GM18870 (cell line): ENCODE data around the gene TMED9.
"Not testable (repeated sequence)": the region's sequence is repeated elsewhere in the genome, so short reads cannot be mapped to it uniquely, and the experiment has no call there.

Experiments used
- ATAC-seq: cut with Tn5 transposase; IDR thresholded peaks from one replicate; pipeline ENCODE4 v1.9.1; 2021; ENCODE audit warnings: moderate library complexity; ENCODE audit not compliant: unreplicated experiment

TMED9 gene

DNA sequence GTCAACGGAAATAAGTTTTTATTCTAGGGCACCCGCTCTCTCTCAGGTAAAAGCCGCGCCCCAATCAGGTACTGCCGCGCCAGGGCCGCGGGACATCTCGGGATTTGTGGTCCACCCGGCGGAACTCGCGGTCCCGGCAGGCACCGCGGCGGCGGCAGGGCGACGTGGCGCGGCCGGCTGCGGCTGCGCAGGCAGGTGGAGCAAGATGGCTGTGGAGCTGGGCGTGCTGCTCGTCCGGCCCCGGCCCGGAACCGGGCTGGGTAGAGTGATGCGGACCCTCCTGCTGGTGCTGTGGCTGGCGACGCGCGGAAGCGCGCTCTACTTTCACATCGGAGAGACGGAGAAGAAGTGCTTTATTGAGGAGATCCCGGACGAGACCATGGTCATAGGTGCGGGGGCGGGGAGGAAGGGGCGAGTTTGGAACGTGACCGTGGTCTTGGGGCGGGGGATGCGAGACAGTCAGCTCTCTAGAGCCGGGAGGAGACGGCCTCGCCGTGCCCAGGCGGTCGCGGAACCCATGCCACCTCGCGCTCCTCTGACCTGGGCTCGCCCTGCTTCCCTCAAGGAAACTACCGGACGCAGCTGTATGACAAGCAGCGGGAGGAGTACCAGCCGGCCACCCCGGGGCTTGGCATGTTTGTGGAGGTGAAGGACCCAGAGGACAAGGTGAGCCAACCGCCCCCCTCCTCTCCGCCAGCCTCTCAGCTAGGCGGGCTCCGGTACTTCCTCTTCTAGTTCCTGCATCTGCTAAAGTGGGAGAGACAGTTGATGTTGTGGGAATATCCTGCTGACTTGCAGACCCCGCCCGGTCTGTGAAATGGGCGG, at the start of gene TMED9:
TSS of gene TMED9 (plus strand) at position 194 of the 825 bp plus-strand sequence. CDS start at position 206, 12 bp downstream.
- peak; percentile 76 for ATAC-seq

DNA sequence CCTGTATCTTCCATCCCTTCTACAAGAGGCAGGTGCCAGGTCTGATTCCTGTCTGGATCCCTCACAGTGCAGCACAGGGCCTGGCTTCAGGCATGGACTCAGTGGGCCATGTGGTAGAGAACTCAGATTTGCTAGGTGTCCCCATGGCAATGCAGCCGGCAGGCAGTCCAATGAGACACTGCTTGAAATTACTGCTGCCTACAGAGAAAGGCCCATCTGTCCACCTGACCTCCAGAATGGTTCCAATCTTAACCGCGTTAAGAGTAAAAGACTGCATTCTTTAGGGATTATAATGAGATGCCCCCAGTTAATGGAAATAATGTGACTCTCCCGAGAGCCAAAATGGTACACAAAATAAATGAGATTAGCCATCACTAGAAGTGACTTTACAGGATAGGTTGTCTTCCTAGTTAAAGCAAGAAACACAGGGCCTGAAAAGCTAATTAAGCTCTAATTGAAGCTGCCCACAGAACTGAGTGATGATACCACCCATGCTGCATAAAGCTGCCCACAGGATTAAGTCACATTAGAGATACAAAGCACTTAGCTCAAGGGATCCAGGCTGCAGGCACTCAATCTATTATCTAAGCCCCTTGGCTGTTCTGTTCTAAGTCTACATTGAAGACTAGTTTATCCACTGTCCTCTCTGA, 49.1 kb upstream of the TMED9 start:
- no peak for ATAC-seq

DNA sequence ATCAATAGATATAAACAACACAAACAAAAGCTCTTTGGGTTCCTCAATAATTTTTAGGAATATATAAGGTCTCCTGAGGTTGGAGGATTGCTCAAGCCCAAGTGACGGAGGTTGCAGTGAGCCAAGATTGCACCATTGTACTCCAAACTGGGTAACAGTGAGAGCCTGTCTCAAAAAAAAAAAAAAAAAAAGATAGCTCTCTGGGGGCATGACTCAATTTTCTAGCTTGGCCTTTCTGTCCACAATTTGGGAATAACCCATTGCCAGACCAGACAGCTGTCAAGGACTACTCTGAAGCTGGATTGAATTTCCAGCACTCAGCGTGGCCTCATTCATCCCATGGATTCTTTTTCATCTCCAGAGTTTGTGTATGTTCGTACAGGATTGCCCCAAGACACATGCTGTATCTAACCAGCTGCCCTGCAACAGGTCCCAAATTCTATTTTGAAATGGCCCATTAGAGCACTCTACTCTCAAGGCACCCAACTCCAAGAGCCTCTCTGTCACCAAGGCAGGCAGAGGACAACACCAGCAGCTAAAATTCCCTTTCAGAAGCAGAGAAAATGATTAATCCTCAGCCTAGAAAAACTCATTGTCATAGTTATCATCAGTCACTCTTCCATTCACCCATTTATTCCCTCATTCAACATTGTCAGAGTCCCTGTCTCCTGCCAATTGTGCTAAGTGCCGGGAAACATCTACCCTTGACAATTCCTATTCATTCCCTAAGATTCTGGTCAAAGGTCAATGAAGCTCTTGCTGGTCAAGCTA, 46.3 kb upstream of the TMED9 start:
- no peak for ATAC-seq

DNA sequence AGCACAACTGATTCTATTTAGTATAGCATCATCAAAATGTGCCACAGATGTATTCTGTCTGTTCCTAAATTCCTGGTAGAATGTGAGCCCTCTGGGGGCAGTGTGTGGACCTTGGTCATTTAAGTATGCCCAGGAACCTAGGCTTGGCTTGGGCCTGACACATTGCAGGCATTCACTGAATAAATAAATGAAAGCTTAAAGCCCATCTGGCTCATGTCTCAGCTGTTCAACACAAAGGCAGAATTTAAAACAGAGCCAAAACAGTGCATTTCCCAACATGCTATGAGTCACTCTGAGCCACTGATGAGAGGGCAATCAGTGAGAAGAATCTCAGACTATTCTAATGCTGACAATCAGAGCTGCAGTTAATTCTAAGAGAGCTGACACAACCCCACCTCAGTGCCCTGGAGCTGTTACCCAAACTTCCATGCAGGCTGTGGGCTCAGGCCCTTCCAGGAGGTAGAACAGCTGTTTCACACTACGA, 45.7 kb upstream of the TMED9 start:
- no peak for ATAC-seq

DNA sequence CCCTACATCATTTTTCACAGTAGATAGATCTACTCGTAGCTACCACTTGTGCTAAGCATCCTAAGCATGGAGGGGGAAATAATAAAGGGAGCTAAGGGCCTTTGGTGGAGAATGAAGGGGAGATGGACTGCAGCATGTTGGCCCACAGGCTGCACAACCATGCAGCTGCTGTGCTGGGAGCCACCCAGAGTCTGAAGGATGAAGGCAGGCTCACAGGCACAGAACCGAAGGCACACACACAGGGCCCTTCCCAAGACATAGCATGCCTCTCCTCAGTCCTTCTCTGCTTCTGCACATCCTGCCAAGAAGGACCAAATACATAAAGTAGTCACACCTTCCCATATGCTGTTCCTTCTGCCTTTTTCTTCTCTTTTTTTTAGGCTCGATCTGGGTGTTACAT, 44.3 kb upstream of the TMED9 start:
- ATAC-seq, result no peak

DNA sequence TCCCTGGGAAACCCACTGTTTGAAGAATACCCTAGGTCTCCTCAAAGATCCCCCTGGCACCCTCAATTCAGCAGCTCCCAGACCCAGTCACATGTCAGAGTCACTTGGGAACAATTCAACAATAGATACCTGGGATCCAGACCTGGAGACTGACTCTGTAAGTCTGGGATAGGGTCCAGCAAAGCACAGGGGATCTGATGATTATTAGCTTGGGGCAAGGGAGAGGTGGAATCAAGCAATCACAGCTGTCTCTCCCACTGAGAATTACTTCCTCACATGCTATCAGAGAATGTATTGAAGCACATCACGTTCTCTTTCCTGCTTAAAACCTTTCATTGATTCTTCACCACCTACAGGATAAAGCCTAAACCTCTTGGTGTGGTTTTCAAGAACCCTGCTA, 43.5 kb upstream of the TMED9 start:
- ATAC-seq, result no peak

DNA sequence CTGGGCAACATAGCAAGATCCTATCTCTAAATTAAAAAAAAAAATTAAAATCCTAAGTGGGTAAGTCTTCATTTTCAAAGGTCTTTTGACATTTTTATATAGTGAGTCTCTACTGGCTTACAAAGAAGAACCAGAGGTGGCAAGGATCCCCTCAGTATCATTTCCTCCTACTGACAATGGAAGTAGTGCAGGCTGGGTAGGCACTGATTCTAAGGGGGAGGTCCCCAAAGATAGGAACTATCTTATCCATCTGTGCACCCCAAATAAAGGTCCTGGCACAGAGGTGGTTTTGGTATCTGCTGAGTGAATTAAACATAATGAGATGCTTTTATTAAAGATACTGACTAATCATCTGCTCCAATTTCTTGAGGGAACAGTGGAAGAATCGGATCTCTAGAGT, 41.9 kb upstream of the TMED9 start:
- ATAC-seq, result no peak

DNA sequence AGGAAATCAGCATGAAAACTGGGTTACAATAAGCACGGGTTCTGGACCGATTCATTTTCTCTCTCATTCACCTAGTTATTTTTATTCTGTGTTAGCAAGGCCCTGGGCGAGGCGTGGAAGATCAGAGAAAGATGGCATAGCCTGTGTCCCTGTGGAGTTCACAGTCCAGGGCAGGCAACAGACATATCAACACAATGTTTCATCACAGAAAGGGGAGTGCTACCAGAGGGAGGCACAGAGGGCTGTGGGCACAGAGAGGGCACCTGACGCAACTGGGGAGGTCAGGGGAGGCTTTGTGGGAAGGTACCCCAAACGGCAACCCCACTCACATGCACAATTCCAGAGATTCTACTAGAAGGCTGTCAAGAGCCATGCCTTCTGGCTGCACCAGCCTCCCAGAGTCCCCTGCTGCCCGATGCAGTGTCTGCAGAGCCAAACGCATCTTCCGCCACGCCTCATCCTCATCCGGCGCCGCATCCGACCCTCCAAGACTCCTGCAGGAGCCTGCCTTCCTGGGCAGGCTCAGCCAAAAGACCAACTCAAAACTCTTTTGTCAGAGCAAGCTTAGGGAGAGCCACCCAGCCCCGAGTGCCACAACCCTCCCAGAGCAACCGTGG, 39.1 kb upstream of the TMED9 start:
- ATAC-seq, result no peak

DNA sequence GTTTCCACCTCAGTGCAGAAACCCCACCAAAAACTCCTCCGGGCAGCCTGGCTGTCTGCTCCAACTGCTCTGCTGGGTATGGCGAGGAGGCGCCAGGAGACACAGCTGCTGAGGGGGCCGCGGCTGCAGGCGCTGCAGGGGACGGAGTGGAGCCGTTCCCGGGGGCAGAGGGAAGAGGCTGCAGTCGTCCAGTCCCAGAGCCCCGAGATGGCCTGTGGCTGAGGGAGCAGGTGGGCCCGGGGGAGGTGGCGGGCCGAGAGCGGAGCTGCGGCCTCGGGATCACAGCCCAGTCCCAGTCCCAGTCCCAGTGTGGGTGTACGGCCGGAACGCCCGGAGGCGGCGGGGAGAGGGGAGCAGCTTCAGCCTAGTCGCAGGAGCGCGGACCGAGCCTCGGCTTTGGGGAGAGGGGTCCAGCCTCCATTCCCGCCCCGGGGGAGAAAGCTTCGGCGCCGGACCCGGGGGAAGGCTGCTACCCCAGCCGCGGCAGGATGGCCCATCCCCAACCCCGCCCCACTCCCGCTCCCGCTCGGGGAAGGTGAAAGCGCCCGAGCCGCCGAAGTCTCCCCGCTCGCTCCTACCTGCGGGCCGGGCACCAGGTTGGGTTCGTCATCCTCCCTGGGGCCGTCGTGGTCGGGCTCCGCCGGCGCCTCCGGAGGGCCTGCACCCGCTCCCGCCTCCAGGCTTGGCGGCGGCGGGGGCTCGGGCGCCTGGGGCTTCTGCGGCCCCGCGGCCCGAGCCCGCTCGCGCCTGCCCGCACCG, 38.2 kb upstream of the TMED9 start:
- peak; percentile 15 for ATAC-seq

DNA sequence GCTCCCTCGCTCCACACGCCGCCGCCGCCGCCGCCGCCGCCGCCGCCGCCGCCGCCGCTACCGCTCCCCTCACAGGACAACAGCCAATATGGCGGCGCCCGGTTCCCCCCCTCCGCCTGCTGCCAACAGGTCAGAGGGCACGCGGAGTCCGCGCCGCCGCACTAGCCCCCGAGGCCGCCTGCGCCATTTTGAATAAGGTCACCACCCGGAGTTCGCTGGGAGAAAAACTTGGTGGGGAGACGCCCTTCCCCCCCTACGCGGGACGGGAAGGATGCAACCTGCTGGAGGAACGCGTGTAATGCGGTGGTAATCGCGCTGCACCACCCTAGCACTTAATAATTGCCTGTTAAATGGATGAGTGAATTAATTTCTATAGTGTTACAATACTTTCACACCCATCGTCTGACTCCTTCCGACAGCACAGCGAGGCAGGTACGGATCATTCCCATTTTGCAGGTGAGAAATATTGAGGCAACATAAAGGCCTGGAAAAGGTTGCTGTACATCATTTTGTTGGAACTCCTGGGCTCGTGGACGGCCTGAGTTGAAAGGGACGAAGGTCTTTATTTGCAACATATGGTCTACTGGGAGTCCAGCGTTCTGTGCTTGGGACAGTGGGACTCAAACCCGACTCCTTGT, 37.4 kb upstream of the TMED9 start, which contains the start of gene FAM193B:
TSS of gene FAM193B (minus strand) at position 90 of the 638 bp plus-strand sequence. CDS start 105 bp downstream, outside the sequence.
- peak; percentile 72 for ATAC-seq

DNA sequence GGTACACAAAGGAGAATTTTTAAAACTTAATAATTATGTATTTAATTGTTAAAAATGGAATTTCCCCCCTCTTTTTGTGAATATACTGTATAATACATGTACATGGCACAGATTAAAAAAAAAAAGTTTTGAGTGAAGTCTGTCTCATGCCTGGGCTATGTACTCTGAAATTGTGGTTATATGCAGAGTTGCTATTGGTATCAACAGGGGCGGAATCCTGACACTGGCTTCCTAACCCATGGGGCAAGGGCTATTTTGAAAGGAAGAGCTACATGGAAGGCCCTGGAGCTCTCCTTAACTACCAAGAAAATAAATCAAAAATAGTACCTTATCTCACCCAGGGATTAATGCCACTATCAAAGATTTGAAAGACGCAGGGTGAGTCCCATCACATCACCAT, 36.8 kb upstream of the TMED9 start:
- no peak for ATAC-seq

DNA sequence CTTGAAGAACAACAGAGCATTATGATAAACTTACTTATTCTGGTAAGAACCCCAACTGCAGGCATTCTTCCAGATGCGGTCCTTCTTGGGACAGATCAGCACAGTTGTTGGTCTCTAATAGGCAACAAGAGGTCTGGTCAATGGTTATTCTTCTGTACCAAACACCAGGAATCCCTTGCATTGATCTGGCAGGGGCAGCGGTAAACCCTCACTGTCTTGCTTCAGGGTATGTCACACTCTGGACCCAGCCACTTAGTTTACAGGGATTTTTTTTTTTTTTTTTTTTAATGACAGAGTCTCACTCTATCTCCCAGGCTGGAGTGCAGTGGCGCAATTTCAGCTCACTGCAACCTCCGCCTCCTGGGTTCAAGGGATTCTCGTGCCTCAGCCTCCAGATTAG, 36.3 kb upstream of the TMED9 start:
- ATAC-seq, result no peak

DNA sequence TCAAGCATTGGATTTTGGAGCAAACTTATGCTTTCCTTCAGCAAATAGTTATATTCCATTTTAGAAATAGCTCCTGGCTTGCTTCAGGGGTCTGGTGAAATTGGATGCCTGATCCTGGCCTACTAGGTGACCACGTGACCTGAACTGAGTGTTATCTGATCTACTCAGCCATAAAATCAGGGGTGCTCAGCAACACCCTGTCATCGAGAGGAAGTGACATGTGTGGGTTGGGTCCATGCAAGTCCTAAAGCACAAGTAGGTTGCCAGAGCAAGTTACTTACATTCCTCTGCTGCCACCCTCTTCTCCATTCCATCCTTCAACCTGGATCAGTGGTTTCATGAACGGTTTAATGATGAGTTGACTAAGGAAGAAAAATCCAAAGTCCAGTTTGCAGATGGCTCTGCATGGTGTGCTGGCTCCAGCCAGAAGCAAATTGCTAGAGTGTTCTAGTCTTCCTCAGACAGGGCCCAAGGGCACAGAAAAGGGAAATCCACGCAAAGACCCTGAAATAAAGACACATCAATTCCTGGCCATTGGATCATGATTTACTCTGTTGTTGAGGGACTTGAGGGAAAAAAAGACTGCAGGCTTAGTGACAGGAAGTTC, 34.9 kb upstream of the TMED9 start:
- no peak for ATAC-seq

DNA sequence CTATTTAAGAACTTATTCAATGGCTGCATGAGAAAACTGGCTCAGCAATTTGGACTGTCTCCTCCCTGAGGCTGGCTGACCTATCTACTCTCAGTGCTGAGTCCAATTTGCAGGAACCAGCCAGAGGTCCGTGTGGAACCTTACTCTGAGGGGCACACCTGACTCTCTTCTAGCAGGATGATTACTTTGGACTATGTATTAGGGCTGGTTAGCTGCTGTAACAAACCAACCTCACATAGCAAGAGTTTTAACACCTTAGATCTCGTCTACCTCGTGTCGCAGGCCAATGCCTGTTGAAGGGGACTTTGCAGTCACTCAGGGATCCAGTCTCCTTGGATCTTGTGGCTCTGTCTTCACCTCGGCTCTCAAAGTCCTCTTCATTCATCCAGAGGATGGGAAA, 34.2 kb upstream of the TMED9 start:
- no peak for ATAC-seq

DNA sequence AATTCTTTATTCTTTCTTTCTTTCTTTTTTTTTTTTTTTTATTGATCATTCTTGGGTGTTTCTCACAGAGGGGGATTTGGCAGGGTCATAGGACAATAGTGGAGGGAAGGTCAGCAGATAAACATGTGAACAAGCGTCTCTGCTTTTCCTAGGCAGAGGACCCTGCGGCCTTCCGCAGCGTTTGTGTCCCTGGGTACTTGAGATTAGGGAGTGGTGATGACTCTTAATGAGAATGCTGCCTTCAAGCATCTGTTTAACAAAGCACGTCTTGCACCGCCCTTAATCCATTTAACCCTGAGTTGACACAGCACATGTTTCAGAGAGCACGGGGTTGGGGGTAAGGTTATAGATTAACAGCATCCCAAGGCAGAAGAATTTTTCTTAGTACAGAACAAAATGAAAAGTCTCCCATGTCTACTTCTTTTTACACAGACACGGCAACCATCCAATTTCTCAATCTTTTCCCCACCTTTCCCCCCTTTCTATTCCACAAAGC, 32.5 kb upstream of the TMED9 start:
- ATAC-seq, result not testable (repeated sequence)

DNA sequence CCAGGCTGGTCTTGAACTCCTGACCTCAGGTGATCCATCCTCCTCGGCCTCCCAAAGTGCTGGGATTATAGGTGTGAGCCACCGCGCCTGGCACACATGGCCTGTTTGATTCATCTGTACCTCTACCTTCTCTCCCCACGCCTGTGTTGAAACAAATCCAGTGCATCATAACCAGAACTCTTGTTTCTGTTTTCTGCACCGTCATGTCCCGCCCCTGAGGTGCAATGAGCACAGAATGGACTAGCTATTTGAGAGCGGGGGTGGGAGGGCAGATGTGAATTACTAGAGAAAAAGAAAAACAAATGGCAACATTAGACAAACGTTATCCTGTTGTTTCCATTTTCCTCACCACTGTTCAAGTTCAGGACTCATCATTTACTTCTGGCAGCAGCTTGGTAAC, 27.0 kb upstream of the TMED9 start:
- no peak for ATAC-seq

DNA sequence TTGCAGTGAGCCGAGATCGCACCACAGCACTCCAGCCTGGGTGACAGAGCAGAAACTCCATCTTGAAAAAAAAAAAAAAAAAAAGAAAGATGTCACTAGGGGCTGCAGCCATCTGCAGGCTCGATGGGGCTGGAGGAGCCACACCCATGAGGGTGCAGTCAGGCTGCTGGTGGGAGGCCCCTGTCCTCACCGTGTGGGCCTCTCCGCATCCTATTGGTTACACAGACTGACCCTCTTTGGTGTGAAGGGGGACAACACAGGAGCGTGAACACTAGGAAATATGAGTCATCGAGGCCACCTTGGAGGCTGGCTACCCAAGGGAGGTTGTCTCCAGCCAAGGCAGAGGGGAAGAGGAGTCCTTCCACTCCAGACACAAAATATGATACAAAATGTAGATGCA, 23.7 kb upstream of the TMED9 start:
- ATAC-seq, result no peak

DNA sequence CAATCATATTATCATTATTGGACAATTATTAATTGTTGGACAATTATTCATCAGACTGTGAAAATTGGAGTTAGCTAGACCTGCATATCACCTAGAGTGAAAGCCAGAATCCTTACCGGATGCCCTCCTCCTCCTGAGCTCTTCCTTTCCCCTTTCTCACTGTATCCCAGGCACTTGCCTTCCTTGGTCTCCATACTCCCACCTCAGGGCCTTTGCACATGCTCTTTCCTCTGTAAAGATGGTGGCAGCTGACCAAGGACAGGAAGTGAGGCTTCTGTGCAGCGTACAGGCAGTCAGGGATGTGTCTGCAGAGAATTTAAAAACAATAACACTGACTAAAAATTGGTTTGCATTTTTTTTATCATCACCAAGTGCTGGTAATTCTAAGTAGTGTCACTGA, 22.1 kb upstream of the TMED9 start:
- no peak for ATAC-seq

DNA sequence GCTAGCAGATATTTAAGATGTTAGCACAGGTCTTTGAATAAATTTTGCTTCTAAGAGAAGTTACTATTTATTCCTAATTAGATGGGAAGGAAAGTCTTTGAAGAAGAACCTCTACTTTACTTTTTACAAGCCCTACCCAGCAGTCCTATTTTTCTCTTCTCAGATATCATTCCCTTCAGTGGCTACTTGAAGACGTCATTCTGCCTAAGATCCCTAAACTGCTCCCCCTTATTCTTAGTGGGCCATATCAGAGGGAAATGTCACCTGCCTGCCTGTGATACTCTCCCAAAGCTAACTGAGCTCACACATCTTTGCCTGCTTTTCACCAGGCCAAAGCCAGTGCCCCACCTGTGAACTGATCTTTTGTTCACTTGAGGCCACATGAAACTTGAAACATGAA, 16.5 kb upstream of the TMED9 start:
- ATAC-seq, result no peak
